KOPT-K1 (cell line): Measurements from ENCODE around the gene PCDHA7.
"Not testable (repeated sequence)": the region's sequence is repeated elsewhere in the genome, so short reads cannot be mapped to it uniquely, and the experiment has no call there.

ENCODE experiments used
- H3K27ac ChIP-seq: fragments of 200-600 bp; sonication (generic); 2 replicates; pipeline ENCODE4 v1.5.1; 2016; ENCODE audit warnings: antibody characterized with exemption, mild to moderate bottlenecking, low read depth, low read length; ENCODE audit not compliant: poor library complexity, severe bottlenecking
- H3K36me3 ChIP-seq: fragments of 200-600 bp; sonication (generic); 2 replicates; pipeline ENCODE4 v1.5.1; 2017; ENCODE audit warnings: antibody characterized with exemption, mild to moderate bottlenecking, low read length, moderate library complexity; ENCODE audit not compliant: insufficient read depth
- H3K9me3 ChIP-seq: fragments of 200-600 bp; sonication (generic); 2 replicates; pipeline ENCODE4 v1.5.1; 2017; ENCODE audit warnings: antibody characterized with exemption, low read length, mild to moderate bottlenecking; ENCODE audit not compliant: insufficient read depth, poor library complexity, severe bottlenecking

The PCDHA7 gene

DNA sequence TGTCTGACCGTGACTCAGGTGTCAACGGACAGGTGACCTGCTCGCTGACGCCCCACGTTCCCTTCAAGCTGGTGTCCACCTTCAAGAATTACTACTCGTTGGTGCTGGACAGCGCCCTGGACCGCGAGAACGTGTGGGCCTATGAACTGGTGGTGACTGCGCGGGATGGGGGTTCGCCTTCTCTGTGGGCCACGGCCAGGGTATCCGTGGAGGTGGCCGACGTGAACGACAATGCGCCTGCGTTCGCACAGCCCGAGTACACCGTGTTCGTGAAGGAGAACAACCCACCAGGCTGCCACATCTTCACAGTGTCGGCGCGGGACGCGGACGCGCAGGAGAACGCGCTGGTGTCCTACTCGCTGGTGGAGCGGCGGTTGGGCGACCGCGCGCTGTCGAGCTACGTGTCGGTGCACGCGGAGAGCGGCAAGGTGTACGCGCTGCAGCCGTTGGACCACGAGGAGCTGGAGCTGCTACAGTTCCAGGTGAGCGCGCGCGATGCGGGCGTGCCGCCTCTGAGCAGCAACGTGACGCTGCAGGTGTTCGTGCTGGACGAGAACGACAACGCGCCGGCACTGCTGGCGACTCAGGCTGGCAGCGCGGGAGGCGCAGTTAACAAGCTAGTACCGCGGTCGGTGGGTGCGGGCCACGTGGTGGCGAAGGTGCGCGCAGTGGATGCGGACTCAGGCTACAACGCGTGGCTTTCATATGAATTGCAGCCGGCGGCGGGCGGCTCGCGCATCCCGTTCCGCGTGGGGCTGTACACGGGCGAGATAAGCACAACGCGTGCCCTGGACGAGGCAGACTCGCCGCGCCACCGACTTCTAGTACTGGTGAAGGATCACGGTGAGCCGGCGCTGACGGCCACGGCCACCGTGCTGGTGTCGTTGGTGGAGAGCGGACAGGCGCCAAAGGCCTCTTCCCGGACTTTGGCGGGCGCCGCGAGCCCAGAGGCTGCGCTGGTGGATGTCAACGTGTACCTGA is 36.4 kb downstream of the PCDHA7 start:
- H3K36me3 ChIP-seq, result no peaks in the 10 kb centered on the region
- no peaks in the 10 kb centered on the region for H3K9me3 ChIP-seq
- H3K27ac ChIP-seq, result no peak overlapping the region

DNA sequence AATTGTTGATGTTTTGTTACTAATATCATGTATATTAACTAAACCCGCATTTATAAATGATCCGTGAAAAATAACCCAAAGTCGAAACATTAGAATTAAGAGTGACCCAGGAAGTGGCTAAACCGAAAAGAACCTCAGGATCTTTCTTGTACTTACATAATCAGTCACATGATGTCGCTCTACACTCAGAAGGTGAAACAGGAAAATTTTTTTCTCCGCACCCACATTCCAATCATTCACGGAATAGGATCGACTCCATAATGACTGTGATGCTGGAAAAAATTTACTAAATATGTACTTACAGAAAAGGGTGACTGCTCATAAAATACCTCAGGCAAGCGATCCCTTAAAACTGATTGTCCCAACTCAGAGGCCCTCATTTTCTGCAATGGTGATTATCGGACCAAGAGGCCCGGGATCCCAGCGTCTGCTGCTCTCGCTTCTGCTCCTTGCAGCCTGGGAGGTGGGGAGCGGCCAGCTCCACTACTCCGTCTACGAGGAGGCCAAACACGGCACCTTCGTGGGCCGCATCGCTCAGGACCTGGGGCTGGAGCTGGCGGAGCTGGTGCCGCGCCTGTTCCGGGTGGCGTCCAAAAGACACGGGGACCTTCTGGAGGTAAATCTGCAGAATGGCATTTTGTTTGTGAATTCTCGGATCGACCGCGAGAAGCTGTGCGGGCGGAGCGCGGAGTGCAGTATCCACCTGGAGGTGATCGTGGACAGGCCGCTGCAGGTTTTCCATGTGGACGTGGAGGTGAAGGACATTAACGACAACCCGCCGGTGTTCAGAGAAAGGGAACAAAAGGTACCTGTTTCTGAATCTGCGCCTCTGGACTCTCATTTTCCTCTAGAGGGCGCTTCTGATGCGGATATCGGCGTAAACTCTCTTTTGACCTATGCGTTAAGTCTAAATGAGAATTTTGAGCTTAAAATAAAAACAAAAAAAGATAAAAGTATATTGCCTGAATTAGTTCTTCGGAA is 41.3 kb downstream of the PCDHA7 start, which contains the start of gene PCDHA12:
TSS of gene PCDHA12 (plus strand) at position 224 of the 981 bp plus-strand sequence. CDS start at position 389, 165 bp downstream.
- Histone ChIP-seq H3K9me3 (no peaks in the 10 kb centered on the region), H3K27ac (no peak within 1 kb of the TSS)

DNA sequence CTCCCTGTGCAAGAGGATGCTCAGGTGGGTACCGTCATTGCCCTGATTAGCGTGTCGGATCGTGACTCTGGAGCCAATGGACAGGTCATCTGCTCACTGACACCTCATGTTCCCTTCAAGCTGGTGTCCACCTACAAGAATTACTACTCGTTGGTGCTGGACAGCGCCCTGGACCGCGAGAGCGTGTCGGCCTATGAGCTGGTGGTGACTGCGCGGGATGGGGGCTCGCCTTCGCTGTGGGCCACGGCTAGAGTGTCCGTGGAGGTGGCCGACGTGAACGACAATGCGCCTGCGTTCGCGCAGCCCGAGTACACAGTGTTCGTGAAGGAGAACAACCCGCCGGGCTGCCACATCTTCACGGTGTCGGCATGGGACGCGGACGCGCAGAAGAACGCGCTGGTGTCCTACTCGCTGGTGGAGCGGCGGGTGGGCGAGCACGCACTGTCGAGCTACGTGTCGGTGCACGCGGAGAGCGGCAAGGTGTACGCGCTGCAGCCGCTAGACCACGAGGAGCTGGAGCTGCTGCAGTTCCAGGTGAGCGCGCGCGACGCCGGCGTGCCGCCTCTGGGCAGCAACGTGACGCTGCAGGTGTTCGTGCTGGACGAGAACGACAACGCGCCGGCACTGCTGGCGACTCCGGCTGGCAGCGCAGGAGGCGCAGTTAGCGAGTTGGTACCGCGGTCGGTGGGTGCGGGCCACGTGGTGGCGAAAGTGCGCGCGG is 42.6 kb downstream of the PCDHA7 start:
- H3K36me3 ChIP-seq, H3K27ac ChIP-seq, H3K9me3 ChIP-seq: not testable (repeated sequence)

More for the DNA sequence above, 41.3 kb downstream of the PCDHA7 start, which contains the start of gene PCDHA12:
- H3K36me3 ChIP-seq, result no peaks in the 10 kb centered on the region

DNA sequence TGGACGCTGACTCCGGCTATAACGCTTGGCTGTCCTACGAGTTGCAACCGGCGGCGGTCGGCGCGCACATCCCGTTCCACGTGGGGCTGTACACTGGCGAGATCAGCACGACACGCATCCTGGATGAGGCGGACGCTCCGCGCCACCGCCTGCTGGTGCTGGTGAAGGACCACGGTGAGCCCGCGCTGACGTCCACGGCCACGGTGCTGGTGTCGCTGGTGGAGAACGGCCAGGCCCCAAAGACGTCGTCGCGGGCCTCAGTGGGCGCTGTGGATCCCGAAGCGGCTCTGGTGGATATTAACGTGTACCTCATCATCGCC is 43.2 kb downstream of the PCDHA7 start:
- Histone ChIP-seq H3K36me3 (no peaks in the 10 kb centered on the region), H3K27ac (no peak overlapping the region), H3K9me3 (no peaks in the 10 kb centered on the region)

DNA sequence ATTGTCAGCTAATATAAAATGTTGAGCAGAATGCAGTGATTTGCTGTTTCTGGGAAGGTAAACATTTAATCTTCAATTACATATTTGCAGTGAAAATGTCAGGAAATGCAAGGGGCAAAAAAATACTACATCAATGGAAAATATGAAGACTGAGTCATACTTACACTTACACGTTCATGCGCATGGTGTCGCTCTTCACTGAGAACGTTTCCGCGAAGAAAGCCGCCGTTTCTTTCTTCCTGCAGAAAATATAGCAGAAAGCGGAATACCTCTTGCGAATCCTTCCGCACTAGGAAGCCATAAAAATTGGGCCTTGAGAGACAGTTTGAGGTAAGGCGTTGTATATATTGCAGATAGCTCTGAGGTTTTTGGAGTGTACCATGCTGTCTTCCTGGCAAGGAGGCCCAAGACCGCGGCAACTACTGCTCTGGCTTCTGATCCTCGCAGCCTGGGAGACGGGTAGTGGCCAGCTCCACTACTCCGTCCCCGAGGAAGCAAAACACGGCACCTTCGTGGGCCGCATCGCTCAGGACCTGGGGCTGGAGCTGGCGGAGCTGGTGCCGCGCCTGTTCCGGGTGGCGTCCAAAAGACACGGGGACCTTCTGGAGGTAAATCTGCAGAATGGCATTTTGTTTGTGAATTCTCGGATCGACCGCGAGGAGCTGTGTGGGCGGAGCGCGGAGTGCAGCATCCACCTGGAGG is 48.0 kb downstream of the PCDHA7 start, which contains the start of gene PCDHA13:
TSS of gene PCDHA13 (plus strand) at position 236 of the 702 bp plus-strand sequence. CDS start at position 381, 145 bp downstream.
- Histone ChIP-seq H3K36me3 (no peaks in the 10 kb centered on the region), H3K9me3 (no peaks in the 10 kb centered on the region), H3K27ac (no peak within 1 kb of the TSS)

DNA sequence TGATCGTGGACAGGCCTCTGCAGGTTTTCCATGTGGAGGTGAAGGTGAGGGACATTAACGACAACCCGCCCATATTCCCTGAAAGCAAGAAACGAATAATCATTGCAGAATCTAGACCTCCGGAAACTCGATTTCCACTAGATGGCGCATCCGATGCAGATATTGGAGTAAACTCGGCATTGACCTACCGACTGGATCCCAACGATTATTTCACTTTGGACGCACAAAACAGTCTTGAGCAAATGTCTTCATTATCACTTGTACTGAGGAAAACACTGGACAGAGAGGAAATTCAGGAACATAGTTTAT is 48.5 kb downstream of the PCDHA7 start:
- no peak overlapping the region for H3K27ac ChIP-seq
- no peaks in the 10 kb centered on the region for H3K9me3 ChIP-seq

DNA sequence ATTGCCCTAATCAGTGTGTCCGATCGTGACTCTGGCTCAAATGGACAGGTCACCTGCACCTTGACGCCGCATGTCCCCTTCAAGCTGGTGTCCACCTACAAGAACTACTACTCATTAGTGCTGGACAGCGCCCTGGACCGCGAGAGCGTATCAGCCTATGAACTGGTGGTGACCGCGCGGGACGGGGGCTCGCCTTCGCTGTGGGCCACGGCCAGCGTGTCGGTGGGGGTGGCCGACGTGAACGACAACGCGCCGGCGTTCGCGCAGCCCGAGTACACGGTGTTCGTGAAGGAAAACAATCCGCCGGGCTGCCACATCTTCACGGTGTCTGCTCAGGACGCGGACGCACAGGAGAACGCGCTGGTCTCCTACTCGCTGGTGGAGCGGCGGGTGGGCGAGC is 49.3 kb downstream of the PCDHA7 start:
- Histone ChIP-seq H3K9me3 (no peaks in the 10 kb centered on the region), H3K36me3 (no peaks in the 10 kb centered on the region), H3K27ac (no peak overlapping the region)

More for the DNA sequence above, 48.5 kb downstream of the PCDHA7 start:
- no peaks in the 10 kb centered on the region for H3K36me3 ChIP-seq

DNA sequence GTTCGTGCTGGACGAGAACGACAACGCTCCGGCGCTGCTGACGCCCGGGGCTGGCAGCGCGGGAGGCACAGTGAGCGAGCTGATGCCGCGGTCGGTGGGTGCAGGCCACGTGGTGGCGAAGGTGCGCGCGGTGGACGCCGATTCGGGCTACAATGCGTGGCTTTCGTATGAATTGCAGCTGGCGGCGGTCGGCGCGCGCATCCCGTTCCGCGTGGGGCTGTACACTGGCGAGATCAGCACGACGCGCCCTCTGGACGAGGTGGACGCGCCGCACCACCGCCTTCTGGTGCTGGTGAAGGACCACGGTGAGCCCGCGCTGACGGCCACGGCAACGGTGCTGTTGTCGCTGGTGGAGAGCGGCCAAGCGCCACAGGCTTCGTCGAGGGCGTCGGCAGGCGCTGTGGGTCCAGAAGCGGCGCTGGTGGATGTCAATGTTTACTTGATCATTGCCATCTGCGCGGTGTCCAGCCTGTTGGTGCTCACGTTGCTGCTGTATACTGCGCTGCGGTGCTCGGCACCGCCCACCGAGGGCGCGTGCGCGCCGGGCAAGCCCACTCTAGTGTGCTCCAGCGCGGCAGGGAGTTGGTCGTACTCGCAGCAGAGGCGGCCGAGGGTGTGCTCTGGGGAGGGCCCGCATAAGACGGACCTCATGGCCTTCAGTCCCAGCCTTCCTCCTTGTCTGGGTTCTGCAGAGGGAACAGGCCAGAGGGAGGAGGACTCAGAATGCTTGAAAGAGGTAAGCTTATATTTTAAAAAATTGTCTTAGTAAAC is 50.0 kb downstream of the PCDHA7 start:
- no peaks in the 10 kb centered on the region for H3K36me3 ChIP-seq
- H3K9me3 ChIP-seq, result no peaks in the 10 kb centered on the region
- no peak overlapping the region for H3K27ac ChIP-seq
